DMS53 (cell line): ENCODE results near the gene DHRS13.
"Not testable (repeated sequence)": the region's sequence is repeated elsewhere in the genome, so short reads cannot be mapped to it uniquely, and the experiment has no call there.

Experiments
- DNase-seq: peaks from one replicate; lab custom pipeline; 2025; lab: John Stamatoyannopoulos, UW

The DHRS13 gene

GRCh38 chr17:28901866-28902818, 737 bp downstream of the DHRS13 start:
- peak; percentile 81 for DNase-seq

- DNase-seq, result no peak
Observed at GRCh38 chr17:28900986-28901726, 1.7 kb downstream of the DHRS13 start.

- no peak for DNase-seq
Observed at GRCh38 chr17:28899212-28899815, 3.6 kb downstream of the DHRS13 start.

- no peak for DNase-seq
Observed at GRCh38 chr17:28898527-28898955, 4.3 kb downstream of the DHRS13 start.

GRCh38 chr17:28897769-28898526, 4.9 kb downstream of the DHRS13 start:
- peak; percentile 10 for DNase-seq

DNA sequence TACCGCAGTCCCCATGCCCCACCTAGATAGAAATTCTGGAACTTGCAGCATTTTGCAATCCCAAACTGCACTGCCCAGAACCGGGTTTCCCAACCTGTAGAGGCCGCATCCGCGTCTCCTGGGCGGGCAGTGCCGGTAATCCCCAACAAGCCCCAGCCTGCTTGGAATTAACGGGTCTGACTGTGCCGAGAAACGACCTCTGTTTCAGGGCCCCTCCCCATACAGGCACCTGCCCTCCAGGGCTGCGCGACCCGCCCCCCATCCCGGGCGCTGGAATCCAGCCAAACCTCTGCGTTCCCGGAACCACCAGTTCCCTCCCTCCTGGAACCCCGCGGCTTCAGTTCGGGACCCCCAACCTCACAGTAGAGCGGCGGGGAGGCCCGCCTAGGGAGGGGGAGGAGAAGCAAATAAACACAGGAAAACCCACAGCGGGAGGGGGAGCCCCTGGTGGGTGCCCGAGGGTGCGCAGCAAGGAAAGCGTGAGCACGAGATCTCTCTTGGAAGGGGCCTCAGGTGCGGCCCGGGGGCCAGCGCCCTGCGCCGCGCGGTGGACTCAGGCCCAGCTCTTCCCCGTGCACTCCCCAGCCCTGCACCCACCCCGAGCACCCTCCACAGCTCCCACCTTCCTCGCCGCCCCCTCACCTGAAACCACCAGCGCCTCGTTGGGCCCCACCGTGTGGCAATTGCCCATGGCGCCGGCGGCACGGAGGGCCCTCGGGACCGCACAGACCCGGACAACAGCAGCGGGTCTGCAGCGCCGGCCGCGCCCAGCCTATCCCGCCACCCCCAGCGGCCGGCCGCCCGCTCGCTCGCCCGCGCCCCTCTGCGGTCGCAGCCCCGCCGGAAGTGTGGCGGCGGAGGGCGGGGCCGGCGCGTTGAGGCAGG, 5.8 kb downstream of the DHRS13 start, which contains the start of gene FLOT2:
FLOT2 (minus strand) TSS at position 850 of the 885 bp plus-strand sequence; CDS start at position 691, 159 bp downstream.
- peak; percentile 60 for DNase-seq

DNA sequence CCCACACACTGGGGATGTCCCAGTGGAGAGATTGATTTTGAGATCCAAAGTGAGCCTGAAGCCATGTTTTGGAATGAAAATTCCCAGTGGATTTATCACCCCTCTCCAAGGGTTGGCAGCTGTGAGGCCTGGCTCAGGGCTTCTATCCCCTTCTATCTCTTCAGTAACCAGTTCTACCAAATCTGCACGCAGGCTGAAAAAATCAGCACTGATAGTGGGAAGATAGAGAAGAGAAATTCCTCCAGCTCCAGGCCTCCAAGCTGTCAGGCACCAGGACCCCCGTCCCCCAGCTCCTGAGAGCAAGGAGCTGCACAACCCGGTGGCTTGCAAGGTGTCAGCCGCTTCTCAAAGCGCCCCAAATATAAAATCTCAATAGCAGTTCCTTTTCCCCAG, 6.4 kb downstream of the DHRS13 start:
- no peak for DNase-seq

- no peak for DNase-seq
Observed at GRCh38 chr17:28895794-28896447, 7.0 kb downstream of the DHRS13 start.

- not testable (repeated sequence) for DNase-seq
Observed at GRCh38 chr17:28893248-28894183, 9.4 kb downstream of the DHRS13 start.

GRCh38 chr17:28892024-28892423, 10.9 kb downstream of the DHRS13 start:
- no peak for DNase-seq

- no peak for DNase-seq
Observed at GRCh38 chr17:28891201-28891600, 11.7 kb downstream of the DHRS13 start.

DNA sequence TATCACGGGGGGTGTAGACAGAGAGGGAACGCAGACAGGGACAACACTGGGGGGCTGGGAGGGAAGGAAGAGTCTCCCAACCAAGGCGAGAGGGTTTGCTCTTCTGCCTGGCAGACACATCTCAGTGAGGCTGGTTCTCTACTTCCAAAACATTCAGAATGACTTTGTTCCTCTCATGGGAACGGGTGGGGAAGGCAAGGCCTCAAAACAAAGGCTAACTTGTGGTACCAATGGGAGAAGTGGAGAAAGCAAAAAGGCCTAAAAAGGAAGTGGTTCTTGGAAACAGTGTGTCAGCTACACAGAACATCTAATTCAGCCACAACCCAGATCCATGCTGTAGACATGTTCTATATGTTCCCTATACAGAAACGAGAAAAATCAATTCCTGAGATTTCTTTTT, 12.9 kb downstream of the DHRS13 start:
- no peak for DNase-seq

GRCh38 chr17:28888832-28889231, 14.0 kb downstream of the DHRS13 start:
- DNase-seq, result no peak

GRCh38 chr17:28887871-28888471, 14.9 kb downstream of the DHRS13 start:
- no peak for DNase-seq

DNA sequence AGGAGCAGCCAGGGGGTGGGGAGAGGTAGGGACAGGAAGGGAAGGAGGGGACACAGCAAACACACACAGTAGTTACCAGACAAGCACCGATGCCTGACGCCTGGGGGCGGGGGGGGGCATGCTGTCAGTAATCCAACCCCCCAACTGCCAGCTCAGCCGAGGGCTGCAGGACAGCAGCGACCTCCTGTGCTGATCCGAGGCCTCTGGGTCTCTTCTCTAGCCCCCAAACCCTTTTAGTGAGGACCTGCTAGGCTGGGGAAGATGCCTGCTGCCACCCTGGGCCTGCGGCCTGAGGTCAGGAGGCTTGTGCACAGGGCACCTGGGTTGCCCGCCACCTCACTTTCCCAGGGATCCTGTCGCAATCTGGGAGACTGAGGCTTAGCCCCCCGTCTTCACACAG, 16.9 kb downstream of the DHRS13 start:
- DNase-seq, result no peak

DNA sequence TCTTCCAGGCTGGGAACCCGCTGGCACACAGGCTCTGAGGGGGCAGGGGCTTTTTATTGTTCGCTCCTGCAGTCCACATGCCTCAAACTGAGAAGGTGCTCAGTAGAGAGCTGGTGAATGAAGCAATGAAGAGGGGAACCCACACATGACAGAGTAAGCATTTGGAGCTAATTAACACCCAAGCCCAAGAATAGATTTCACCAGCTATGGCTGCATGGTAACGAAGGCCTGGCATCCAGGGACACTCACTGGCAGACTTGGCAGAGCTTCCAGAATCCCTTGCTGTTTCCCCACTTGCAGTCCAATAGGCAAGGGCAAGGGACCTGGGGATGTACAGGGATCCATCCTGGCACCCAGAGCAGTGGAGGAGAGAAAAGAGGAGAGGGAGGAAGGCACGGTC, 17.5 kb downstream of the DHRS13 start:
- DNase-seq, result no peak

GRCh38 chr17:28883967-28884702, 18.7 kb downstream of the DHRS13 start:
- no peak for DNase-seq
